Neuronal stem cell (in vitro differentiated cells): ENCODE results near the gene FAP.

ENCODE experiments used
- DNase-seq: peaks from one replicate; pipeline ENCODE4 v3.0.0-alpha.2; 2013; ENCODE audit warnings: low spot score
- H2AFZ ChIP-seq: one replicate; pipeline ENCODE4 v1.6.1; 2013; ENCODE audit warnings: mild to moderate bottlenecking, low read length, inconsistent platforms
- H2AK5ac ChIP-seq: 2 replicates; pipeline ENCODE4 v1.6.1; 2013; ENCODE audit warnings: low read depth, mild to moderate bottlenecking, inconsistent platforms, low read length, moderate library complexity, mixed read lengths
- H2BK120ac ChIP-seq: 2 replicates; pipeline ENCODE4 v1.6.1; 2013; ENCODE audit warnings: low read depth, mild to moderate bottlenecking, inconsistent platforms, low read length, moderate library complexity, mixed read lengths
- H2BK12ac ChIP-seq: one replicate; pipeline ENCODE4 v1.6.1; 2013; ENCODE audit warnings: low read length, inconsistent platforms
- H2BK15ac ChIP-seq: 2 replicates; pipeline ENCODE4 v1.6.1; 2013; ENCODE audit warnings: mild to moderate bottlenecking, low read length, inconsistent platforms, mixed read lengths
- H2BK5ac ChIP-seq: one replicate; pipeline ENCODE4 v1.6.1; 2013; ENCODE audit warnings: inconsistent platforms, mild to moderate bottlenecking, low read length, moderate library complexity
- H3K14ac ChIP-seq: one replicate; pipeline ENCODE4 v1.6.1; 2013; ENCODE audit warnings: low read length, inconsistent platforms
- H3K18ac ChIP-seq: 2 replicates; pipeline ENCODE4 v1.6.1; 2013; ENCODE audit warnings: low read length, inconsistent platforms
- H3K23ac ChIP-seq: 2 replicates; pipeline ENCODE4 v1.6.1; 2013; ENCODE audit warnings: low read depth, mild to moderate bottlenecking, mixed read lengths, low read length, inconsistent platforms; ENCODE audit not compliant: poor library complexity
- H3K27ac ChIP-seq: replicated peaks from 3 replicates; pipeline ENCODE4 v1.5.1; 2013; ENCODE audit warnings: low read length, inconsistent platforms
- H3K27me3 ChIP-seq, 3 experiments: 2 replicates each; pipeline ENCODE4 v1.6.1; 2013; ENCODE audit warnings: low read length in 3 of 3, mild to moderate bottlenecking in 2 of 3, inconsistent platforms in 1 of 3, low read depth in 1 of 3, mixed read lengths in 1 of 3, moderate library complexity in 1 of 3; ENCODE audit not compliant: control insufficient read depth in 3 of 3, insufficient read depth in 3 of 3
- H3K36me3 ChIP-seq, 2 donors: replicated peaks in 1 of 2; 2 replicates each; pipeline ENCODE4 v1.6.1; 2013; ENCODE audit warnings: low read length in 2 of 2; ENCODE audit not compliant: control insufficient read depth in 2 of 2, insufficient read depth in 2 of 2
- H3K4ac ChIP-seq: 2 replicates; pipeline ENCODE4 v1.6.1; 2013; ENCODE audit warnings: inconsistent platforms, mild to moderate bottlenecking, low read length, moderate library complexity
- H3K4me1 ChIP-seq, 2 donors: 1 replicate in 1 of 2; 2 replicates in 1 of 2; pipeline ENCODE4 v1.6.1; 2013; ENCODE audit warnings: low read length in 2 of 2, low read depth in 1 of 2; ENCODE audit not compliant: control insufficient read depth in 2 of 2, insufficient read depth in 1 of 2
- H3K4me2 ChIP-seq: one replicate; pipeline ENCODE4 v1.6.1; 2013; ENCODE audit warnings: mild to moderate bottlenecking, low read length, inconsistent platforms; ENCODE audit not compliant: insufficient read depth, poor library complexity, severe bottlenecking
- H3K4me3 ChIP-seq, 2 donors: 2 replicates each; pipeline ENCODE4 v1.5.1; 2013; ENCODE audit warnings: low read length in 2 of 2, mild to moderate bottlenecking in 2 of 2, inconsistent platforms in 1 of 2, moderate library complexity in 1 of 2
- H3K79me1 ChIP-seq: one replicate; pipeline ENCODE4 v1.6.1; 2013; ENCODE audit warnings: low read depth, mild to moderate bottlenecking, inconsistent platforms, low read length, moderate library complexity
- H3K9ac ChIP-seq: one replicate; pipeline ENCODE4 v1.6.1; 2013; ENCODE audit warnings: mild to moderate bottlenecking, low read depth, low read length, inconsistent platforms; ENCODE audit not compliant: poor library complexity
- H3K9me3 ChIP-seq, 2 donors: replicated peaks in 1 of 2; 2 replicates each; pipeline versions ENCODE3 to v1.6.1; 2013; ENCODE audit warnings: low read length in 2 of 2, mild to moderate bottlenecking in 2 of 2, inconsistent platforms in 1 of 2, low read depth in 1 of 2, mixed read lengths in 1 of 2, moderate library complexity in 1 of 2; ENCODE audit not compliant: control insufficient read depth in 2 of 2, insufficient read depth in 1 of 2
- H4K8ac ChIP-seq: one replicate; pipeline ENCODE4 v1.6.1; 2013; ENCODE audit warnings: low read depth, mild to moderate bottlenecking, inconsistent platforms, low read length, moderate library complexity
- H4K91ac ChIP-seq: one replicate; pipeline ENCODE4 v1.6.1; 2013; ENCODE audit warnings: low read length, low read depth, mild to moderate bottlenecking, inconsistent platforms; ENCODE audit not compliant: poor library complexity
- WGBS, 2 donors: extraction: QIAGEN DNeasy Blood & Tissue Kit; methylation state at CpG; one replicate each; pipeline ENCODE4 v1.1.7; 2013; ENCODE audit warnings: missing lambda C conversion rate in 2 of 2, mixed read lengths in 1 of 2; ENCODE audit not compliant: insufficient read length in 2 of 2, insufficient replicate concordance in 1 of 2; ENCODE audit errors: extremely low coverage in 2 of 2; 5-methylcytosine and 5-hydroxymethylcytosine counted together

The FAP gene

DNA sequence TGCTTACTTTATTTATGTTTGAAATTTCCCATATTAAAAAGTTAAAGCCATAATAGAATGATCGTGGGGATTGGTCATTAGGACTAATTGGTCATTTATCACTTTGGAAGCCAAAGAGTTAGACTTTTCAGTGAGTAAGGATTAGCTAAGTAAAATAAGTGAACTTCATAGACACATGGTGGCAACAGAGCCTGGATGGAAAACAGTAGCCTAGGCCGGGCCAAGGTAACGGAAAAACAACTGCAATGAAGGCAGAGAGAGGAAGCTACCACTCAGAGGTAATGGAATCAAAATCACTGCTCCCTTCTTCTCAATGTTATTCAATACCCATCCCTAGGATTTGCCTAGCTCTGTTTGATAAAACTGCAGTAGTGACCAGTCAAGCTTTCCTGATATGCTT, 87.1 kb downstream of the FAP start:
- H3K27ac ChIP-seq, result no peak overlapping the region
- WGBS, 2 donors, result no CpG with 5 or more reads among the region's 3 CpGs

GRCh38 chr2:162155093-162155492, 88.2 kb downstream of the FAP start:
- Histone ChIP-seq H3K79me1 (no peaks in the 10 kb centered on the region), H3K4me2 (no peak overlapping the region), H2AK5ac (no peak overlapping the region), H2AFZ (no peak overlapping the region), H2BK12ac (no peak overlapping the region), H2BK120ac (no peak overlapping the region), H3K27me3 (no peaks in the 10 kb centered on the region), H3K23ac (no peak overlapping the region), H3K14ac (no peak overlapping the region), H3K36me3 (no peaks in the 10 kb centered on the region), H3K4me1 (no peaks in the 10 kb centered on the region), H3K9ac (no peak overlapping the region), H4K8ac (no peak overlapping the region), H3K4ac (no peak overlapping the region), H4K91ac (no peak overlapping the region), H2BK15ac (no peak overlapping the region), H3K18ac (no peak overlapping the region), H3K27ac (no peak overlapping the region), H3K9me3 (no peaks in the 10 kb centered on the region), H3K4me3 (no peak overlapping the region), H2BK5ac (no peak overlapping the region)
- no peak for DNase-seq
- no CpG with 5 or more reads among the region's 3 CpGs for WGBS, 2 donors

More for the DNA sequence above, 87.1 kb downstream of the FAP start:
- no peak overlapping the region for H4K8ac ChIP-seq
- H3K23ac ChIP-seq, result no peak overlapping the region
- no peak overlapping the region for H3K9ac ChIP-seq
- H3K18ac ChIP-seq, result no peak overlapping the region
- H3K4me1 ChIP-seq, result no peaks in the 10 kb centered on the region
- no peak overlapping the region for H2BK5ac ChIP-seq
- H2BK15ac ChIP-seq, result no peak overlapping the region
- H3K14ac ChIP-seq, result no peak overlapping the region
- H3K27me3 ChIP-seq, result no peaks in the 10 kb centered on the region
- H3K4ac ChIP-seq, result no peak overlapping the region
- H3K4me3 ChIP-seq, result no peak overlapping the region
- H3K9me3 ChIP-seq, result no peaks in the 10 kb centered on the region
- H2AFZ ChIP-seq, result no peak overlapping the region
- H3K4me2 ChIP-seq, result no peak overlapping the region
- no peak overlapping the region for H2BK120ac ChIP-seq
- no peak for DNase-seq
- H2BK12ac ChIP-seq, result no peak overlapping the region
- no peaks in the 10 kb centered on the region for H3K79me1 ChIP-seq
- H2AK5ac ChIP-seq, result no peak overlapping the region
- H3K36me3 ChIP-seq, result no peaks in the 10 kb centered on the region
- H4K91ac ChIP-seq, result no peak overlapping the region

DNA sequence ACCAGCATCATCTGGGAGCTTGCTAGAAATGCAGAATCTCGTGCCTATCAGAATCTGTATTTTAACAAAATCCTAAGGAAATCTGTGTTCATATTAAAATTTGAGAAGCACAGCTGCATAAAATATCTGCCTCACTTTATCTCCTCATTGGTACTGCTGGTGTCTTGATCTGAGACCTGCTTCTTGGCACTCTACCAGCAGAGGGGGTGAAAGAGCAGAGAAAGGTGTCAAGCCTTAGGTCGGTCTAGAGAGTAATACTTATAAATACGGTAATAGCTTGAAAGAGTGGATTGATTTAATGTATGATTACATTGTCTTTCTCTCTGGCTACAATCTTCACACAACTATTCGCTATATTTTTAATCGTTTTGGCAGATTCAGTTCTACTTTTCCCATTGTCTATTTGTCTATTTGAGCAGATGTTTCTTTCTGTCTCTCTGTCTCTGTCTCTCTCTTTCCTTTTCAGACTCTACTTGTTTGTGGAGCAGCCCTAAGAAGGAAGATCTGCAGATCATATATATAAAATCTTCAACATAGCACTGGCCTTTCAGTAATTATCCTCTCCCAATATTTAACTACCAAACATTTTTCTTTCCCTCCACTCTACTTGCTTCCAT, 89.5 kb downstream of the FAP start:
- Histone ChIP-seq H3K27me3 (peaks cover 0 to 2% (median 0%) of the 10 kb centered on the region in 3 experiments), H3K36me3 (no peaks in the 10 kb centered on the region), H3K27ac (no peak overlapping the region), H2AK5ac (no peak overlapping the region), H3K4me1 (no peaks in the 10 kb centered on the region), H3K23ac (no peak overlapping the region), H2AFZ (no peak overlapping the region), H3K18ac (no peak overlapping the region), H3K9me3 (no peaks in the 10 kb centered on the region), H4K8ac (no peak overlapping the region), H3K4ac (no peak overlapping the region), H3K14ac (no peak overlapping the region), H2BK15ac (no peak overlapping the region), H2BK12ac (no peak overlapping the region), H4K91ac (no peak overlapping the region), H2BK120ac (no peak overlapping the region), H3K9ac (no peak overlapping the region), H3K79me1 (no peaks in the 10 kb centered on the region), H3K4me2 (no peak overlapping the region), H3K4me3 (no peak overlapping the region), H2BK5ac (no peak overlapping the region)
- DNase-seq, result peak; percentile 61
- no CpG with 5 or more reads among the region's 5 CpGs for WGBS, 2 donors

GRCh38 chr2:162152147-162152546, 91.1 kb downstream of the FAP start, which contains the start of gene GCG:
GCG (minus strand) TSS chr2:162152247; CDS start chr2:162149178, 3,069 bp downstream.
- H4K8ac ChIP-seq, result no peak within 1 kb of the TSS
- no peak within 1 kb of the TSS for H3K4me2 ChIP-seq
- H3K9me3 ChIP-seq, result no peaks in the 10 kb centered on the region
- H3K79me1 ChIP-seq, result no peaks in the 10 kb centered on the region
- H3K4ac ChIP-seq, result no peak within 1 kb of the TSS
- H2AFZ ChIP-seq, result no peak within 1 kb of the TSS
- H2BK5ac ChIP-seq, result no peak within 1 kb of the TSS
- no peak for DNase-seq
- H2BK15ac ChIP-seq, result no peak within 1 kb of the TSS
- H3K14ac ChIP-seq, result no peak within 1 kb of the TSS
- peaks cover 0 to 2% (median 0%) of the 10 kb centered on the region in 3 experiments for H3K27me3 ChIP-seq
- H3K9ac ChIP-seq, result no peak within 1 kb of the TSS
- WGBS, 2 donors, result no CpG with 5 or more reads among the region's 3 CpGs
- H2AK5ac ChIP-seq, result no peak within 1 kb of the TSS
- no peaks in the 10 kb centered on the region for H3K4me1 ChIP-seq
- H3K4me3 ChIP-seq, result no peak within 1 kb of the TSS
- no peak within 1 kb of the TSS for H3K27ac ChIP-seq
- H2BK12ac ChIP-seq, result no peak within 1 kb of the TSS
- H3K36me3 ChIP-seq, result no peaks in the 10 kb centered on the region
- no peak within 1 kb of the TSS for H4K91ac ChIP-seq
- H2BK120ac ChIP-seq, result no peak within 1 kb of the TSS
- H3K18ac ChIP-seq, result no peak within 1 kb of the TSS
- no peak within 1 kb of the TSS for H3K23ac ChIP-seq
